HepG2 (cell line): ENCODE measurements around the gene ZNF276. TPM values are rescaled to one million over a fixed set of nuclear protein-coding genes. Genes with fewer than 3 reads are reported as not detected.
A peak's percentile ranks its signal among the peaks of the same experiment; 100 is the strongest.

ENCODE experiments used
- DR1 ChIP-seq: sonication (generic); formaldehyde crosslinking; IDR thresholded peaks from 2 replicates; pipeline ENCODE4 v1.8.0; 2021; ENCODE audit warnings: mild to moderate bottlenecking, missing genetic modification reagents, inconsistent platforms
- ERF ChIP-seq: IDR thresholded peaks from 2 replicates; pipeline ENCODE4 v1.6.1; 2018; ENCODE audit warnings: missing biosample characterization, missing genetic modification reagents
- EZH2 ChIP-seq: conservative IDR thresholded peaks from 2 replicates; pipeline ENCODE4 v1.6.1; 2012; ENCODE audit warnings: mild to moderate bottlenecking, low read depth, low read length, moderate library complexity
- GABPB1 ChIP-seq: IDR thresholded peaks from 2 replicates; pipeline ENCODE4 v1.6.1; 2016; ENCODE audit warnings: mild to moderate bottlenecking, missing genetic modification reagents, moderate library complexity, missing compliant biosample characterization
- NFE2 ChIP-seq: sonication (generic); formaldehyde crosslinking; IDR thresholded peaks from 2 replicates; pipeline ENCODE4 v1.4.0; 2020; ENCODE audit warnings: missing genetic modification reagents
- POLR2A ChIP-seq, 2 experiments: IDR thresholded peaks; 2 replicates each; pipeline ENCODE4 v1.6.1; 2011; ENCODE audit warnings: low read depth in 2 of 2, low read length in 2 of 2, mild to moderate bottlenecking in 1 of 2, moderate library complexity in 1 of 2; ENCODE audit not compliant: insufficient read depth in 1 of 2
- STAG1 ChIP-seq: sonication (generic); formaldehyde crosslinking; IDR thresholded peaks from 2 replicates; pipeline ENCODE4 v1.4.0; 2020; ENCODE audit warnings: missing genetic modification reagents
- TAF1 ChIP-seq: sonication (generic); formaldehyde crosslinking; IDR thresholded peaks from 2 replicates; pipeline ENCODE4 v1.4.0; 2020; ENCODE audit warnings: missing genetic modification reagents
- TBX3 ChIP-seq: fragments of 450-650 bp; IDR thresholded peaks from 2 replicates; pipeline ENCODE4 v1.6.1; 2017; ENCODE audit warnings: antibody characterized with exemption, mild to moderate bottlenecking, inconsistent platforms, borderline replicate concordance
- XRCC5 ChIP-seq: fragments of 200-400 bp; formaldehyde crosslinking; optimal IDR thresholded peaks from 2 replicates; pipeline ENCODE3; 2017; ENCODE audit warnings: mild to moderate bottlenecking, low read length
- ZFP82 ChIP-seq: sonication (generic); formaldehyde crosslinking; IDR thresholded peaks from 2 replicates; pipeline ENCODE4 v1.5.1; 2020; ENCODE audit warnings: mild to moderate bottlenecking, missing genetic modification reagents, borderline replicate concordance
- ZNF317 ChIP-seq: sonication (generic); formaldehyde crosslinking; IDR thresholded peaks from 2 replicates; pipeline ENCODE4 v1.5.0; 2020; ENCODE audit warnings: mild to moderate bottlenecking, missing genetic modification reagents
- ZNF382 ChIP-seq: sonication (generic); formaldehyde crosslinking; IDR thresholded peaks from 2 replicates; pipeline ENCODE4 v1.5.0; 2020; ENCODE audit warnings: missing genetic modification reagents, mild to moderate bottlenecking, borderline replicate concordance
- ZNF839 ChIP-seq: sonication (generic); formaldehyde crosslinking; IDR thresholded peaks from 2 replicates; pipeline ENCODE4 v1.4.0; 2020; ENCODE audit warnings: missing genetic modification reagents, mild to moderate bottlenecking, borderline replicate concordance
- ZNF841 ChIP-seq: sonication (generic); formaldehyde crosslinking; IDR thresholded peaks from 2 replicates; pipeline ENCODE4 v1.8.1; 2023; ENCODE audit warnings: missing genetic modification reagents, borderline replicate concordance
- polyA plus RNA-seq, 8 experiments: library from polyadenylated mRNA; depleted of rRNA in 3 of 8; stranded (reverse) in 7 of 8; unstranded in 1 of 8; fragments of >200 nt; fragmentation: Illumina TruSeq in 4 of 8; extraction: Trizol in 4 of 8; gene quantifications; 2 replicates each; pipeline versions ENCODE4 v1.2.1 to v1.2.3, GENCODE V29; 2011 to 2016; ENCODE audit warnings: low read depth in 4 of 8, missing spikeins in 1 of 8, mixed read lengths in 1 of 8; ENCODE audit not compliant: insufficient read depth in 1 of 8
- total RNA-seq, 5 experiments: library from RNA; depleted of rRNA; stranded (reverse); fragments of >200 nt; fragmentation: Illumina TruSeq; extraction: Trizol; gene quantifications; 2 replicates each; pipeline ENCODE4 v1.2.3, GENCODE V29; 2016; ENCODE audit warnings: low read depth in 1 of 5
- TF ChIP-seq, protein P1 (sequence below): sonication (generic); formaldehyde crosslinking; IDR thresholded peaks from 2 replicates; pipeline ENCODE4 v1.4.0; 2020; ENCODE audit warnings: missing genetic modification reagents, mild to moderate bottlenecking, borderline replicate concordance
- TF ChIP-seq, protein P2 (sequence below): sonication (generic); formaldehyde crosslinking; IDR thresholded peaks from 2 replicates; pipeline ENCODE4 v1.8.1; 2023; ENCODE audit warnings: mild to moderate bottlenecking, inconsistent platforms, moderate library complexity, missing genetic modification reagents, borderline replicate concordance
- TF ChIP-seq, protein P3 (sequence below): sonication (generic); formaldehyde crosslinking; IDR thresholded peaks from 2 replicates; pipeline ENCODE4 v1.4.0; 2020; ENCODE audit warnings: missing genetic modification reagents
- TF ChIP-seq, protein P4 (sequence below): fragments of 450-650 bp; IDR thresholded peaks from 2 replicates; pipeline ENCODE4 v1.6.1; 2016
- TF ChIP-seq, protein P5 (sequence below): sonication (generic); formaldehyde crosslinking; IDR thresholded peaks from 2 replicates; pipeline ENCODE4 v1.8.0; 2022; ENCODE audit warnings: mild to moderate bottlenecking, missing genetic modification reagents

The ZNF276 gene
- total and polyA plus RNA-seq, 2 of the 13 experiments (the other 11 are each of a cell fraction or from before 2014, with no cell fraction given): 17.7 to 18.0 TPM

DNA sequence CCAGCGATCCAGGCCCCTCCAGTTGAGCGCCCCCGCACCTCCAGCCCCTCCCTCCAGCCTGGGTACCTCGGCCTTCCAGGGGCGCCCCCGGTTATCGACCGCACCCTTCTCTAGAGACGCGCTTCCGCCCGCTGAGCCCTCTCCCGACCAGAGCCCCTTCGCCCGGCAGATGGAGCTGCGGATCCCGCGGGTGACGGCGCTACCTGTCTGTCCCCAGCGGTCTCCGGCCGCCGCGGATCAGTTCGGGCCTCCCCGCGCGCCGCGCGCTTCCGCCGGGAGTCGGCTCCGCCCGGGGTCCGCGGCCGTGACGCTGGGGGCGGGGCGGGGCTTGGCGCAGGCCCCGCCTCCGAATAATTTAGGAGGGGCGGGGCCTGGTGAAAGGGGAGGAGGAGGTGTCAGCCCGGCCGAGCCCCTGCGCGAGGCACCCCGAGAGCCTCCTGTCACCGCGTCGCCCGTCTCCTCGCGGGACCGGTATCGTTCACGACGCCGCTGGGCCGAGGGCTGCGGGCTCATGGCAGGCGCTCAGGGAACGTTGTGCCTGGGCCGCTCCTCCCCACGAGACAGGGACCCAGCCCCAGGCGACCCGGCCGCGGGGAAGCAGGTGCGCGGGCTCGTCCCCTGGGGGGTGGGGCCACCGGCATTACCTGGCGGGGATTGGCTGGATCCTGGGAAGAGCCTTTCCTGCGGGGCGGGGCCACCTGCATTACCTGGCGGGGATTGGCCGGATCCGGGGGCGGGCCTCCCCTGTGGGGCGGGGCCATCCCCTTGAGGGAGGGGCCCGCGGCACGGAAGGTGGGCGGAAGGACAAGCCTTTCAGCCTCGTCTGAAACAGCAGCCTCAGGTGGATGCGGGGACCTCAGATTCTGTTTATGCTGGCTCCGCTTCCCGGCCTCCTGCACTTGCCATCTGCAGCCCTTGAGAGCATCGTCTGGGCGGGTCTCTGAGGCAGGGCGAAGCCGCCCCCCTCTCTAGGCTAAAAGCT is 19.6 kb upstream of the ZNF276 start, which contains the start of gene SPATA2L (continued):
- peak; percentile 79 for TF ChIP-seq TBX3
- peak; percentile 84 for TF ChIP-seq GABPB1
- TF ChIP-seq, protein P1, sequence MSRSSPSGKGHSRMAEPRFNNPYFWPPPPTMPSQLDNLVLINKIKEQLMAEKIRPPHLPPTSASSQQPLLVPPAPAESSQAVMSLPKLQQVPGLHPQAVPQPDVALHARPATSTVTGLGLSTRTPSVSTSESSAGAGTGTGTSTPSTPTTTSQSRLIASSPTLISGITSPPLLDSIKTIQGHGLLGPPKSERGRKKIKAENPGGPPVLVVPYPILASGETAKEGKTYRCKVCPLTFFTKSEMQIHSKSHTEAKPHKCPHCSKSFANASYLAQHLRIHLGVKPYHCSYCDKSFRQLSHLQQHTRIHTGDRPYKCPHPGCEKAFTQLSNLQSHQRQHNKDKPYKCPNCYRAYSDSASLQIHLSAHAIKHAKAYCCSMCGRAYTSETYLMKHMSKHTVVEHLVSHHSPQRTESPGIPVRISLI (CRISPR knock-in tag): peak; percentile 22; the same call in 1 of the 2 replicates
- TF ChIP-seq ZNF839 (CRISPR knock-in tag): peak; percentile 68; the same call in 1 of the 2 replicates
- TF ChIP-seq ZNF317: 0 out of 2 replicates have a peak, but pooled peaks have one; percentile 49
- TF ChIP-seq, protein P2, sequence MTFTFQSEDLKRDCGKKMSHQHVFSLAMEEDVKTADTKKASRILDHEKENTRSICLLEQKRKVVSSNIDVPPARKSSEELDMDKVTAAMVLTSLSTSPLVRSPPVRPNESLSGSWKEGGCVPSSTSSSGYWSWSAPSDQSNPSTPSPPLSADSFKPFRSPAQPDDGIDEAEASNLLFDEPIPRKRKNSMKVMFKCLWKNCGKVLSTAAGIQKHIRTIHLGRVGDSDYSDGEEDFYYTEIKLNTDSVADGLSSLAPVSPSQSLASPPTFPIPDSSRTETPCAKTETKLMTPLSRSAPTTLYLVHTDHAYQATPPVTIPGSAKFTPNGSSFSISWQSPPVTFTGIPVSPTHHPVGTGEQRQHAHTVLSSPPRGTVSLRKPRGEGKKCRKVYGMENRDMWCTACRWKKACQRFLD (CRISPR knock-in tag): peak; percentile 85; the same call in 1 of the 2 replicates
- TF ChIP-seq, protein P3, sequence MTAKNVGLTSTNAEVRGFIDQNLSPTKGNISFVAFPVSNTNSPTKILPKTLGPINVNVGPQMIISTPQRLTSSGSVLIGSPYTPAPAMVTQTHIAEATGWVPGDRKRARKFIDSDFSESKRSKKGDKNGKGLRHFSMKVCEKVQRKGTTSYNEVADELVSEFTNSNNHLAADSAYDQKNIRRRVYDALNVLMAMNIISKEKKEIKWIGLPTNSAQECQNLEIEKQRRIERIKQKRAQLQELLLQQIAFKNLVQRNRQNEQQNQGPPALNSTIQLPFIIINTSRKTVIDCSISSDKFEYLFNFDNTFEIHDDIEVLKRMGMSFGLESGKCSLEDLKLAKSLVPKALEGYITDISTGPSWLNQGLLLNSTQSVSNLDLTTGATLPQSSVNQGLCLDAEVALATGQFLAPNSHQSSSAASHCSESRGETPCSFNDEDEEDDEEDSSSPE (CRISPR knock-in tag): peak; percentile 58
- TF ChIP-seq XRCC5: peak; percentile 49
- TF ChIP-seq ZFP82 (CRISPR knock-in tag): peak; percentile 96
- TF ChIP-seq, protein P4, sequence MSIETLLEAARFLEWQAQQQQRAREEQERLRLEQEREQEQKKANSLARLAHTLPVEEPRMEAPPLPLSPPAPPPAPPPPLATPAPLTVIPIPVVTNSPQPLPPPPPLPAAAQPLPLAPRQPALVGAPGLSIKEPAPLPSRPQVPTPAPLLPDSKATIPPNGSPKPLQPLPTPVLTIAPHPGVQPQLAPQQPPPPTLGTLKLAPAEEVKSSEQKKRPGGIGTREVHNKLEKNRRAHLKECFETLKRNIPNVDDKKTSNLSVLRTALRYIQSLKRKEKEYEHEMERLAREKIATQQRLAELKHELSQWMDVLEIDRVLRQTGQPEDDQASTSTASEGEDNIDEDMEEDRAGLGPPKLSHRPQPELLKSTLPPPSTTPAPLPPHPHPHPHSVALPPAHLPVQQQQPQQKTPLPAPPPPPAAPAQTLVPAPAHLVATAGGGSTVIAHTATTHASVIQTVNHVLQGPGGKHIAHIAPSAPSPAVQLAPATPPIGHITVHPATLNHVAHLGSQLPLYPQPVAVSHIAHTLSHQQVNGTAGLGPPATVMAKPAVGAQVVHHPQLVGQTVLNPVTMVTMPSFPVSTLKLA: peak; percentile 53; the same call in 1 of the 2 replicates
- TF ChIP-seq ZNF841 (CRISPR knock-in tag): 0 out of 2 replicates have a peak, but pooled peaks have one; percentile 67
- TF ChIP-seq STAG1 (CRISPR knock-in tag): peak; percentile 38; the same call in 1 of the 2 replicates
- no peak for TF ChIP-seq EZH2
- peak in 1 of 2 experiments; percentile 55; a peak in 1 of 4 replicates for TF ChIP-seq POLR2A (IDR thresholded peaks at IDR 0.05; ENCODE audit: insufficient read depth in 1 of 2, low read depth in 2 of 2, low read length in 2 of 2)
- TF ChIP-seq ERF: peak; percentile 38; the same call in 1 of the 2 replicates
- TF ChIP-seq TAF1: peak; percentile 74
- no peak for TF ChIP-seq NFE2 (CRISPR knock-in tag)
- TF ChIP-seq ZNF382: no peak
- TF ChIP-seq, protein P5, sequence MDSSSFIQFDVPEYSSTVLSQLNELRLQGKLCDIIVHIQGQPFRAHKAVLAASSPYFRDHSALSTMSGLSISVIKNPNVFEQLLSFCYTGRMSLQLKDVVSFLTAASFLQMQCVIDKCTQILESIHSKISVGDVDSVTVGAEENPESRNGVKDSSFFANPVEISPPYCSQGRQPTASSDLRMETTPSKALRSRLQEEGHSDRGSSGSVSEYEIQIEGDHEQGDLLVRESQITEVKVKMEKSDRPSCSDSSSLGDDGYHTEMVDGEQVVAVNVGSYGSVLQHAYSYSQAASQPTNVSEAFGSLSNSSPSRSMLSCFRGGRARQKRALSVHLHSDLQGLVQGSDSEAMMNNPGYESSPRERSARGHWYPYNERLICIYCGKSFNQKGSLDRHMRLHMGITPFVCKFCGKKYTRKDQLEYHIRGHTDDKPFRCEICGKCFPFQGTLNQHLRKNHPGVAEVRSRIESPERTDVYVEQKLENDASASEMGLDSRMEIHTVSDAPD (CRISPR knock-in tag): 0 out of 2 replicates have a peak, but pooled peaks have one; percentile 40
- peak; percentile 76 for TF ChIP-seq DR1
